ENCODE results near the gene ALOX15.

DNA sequence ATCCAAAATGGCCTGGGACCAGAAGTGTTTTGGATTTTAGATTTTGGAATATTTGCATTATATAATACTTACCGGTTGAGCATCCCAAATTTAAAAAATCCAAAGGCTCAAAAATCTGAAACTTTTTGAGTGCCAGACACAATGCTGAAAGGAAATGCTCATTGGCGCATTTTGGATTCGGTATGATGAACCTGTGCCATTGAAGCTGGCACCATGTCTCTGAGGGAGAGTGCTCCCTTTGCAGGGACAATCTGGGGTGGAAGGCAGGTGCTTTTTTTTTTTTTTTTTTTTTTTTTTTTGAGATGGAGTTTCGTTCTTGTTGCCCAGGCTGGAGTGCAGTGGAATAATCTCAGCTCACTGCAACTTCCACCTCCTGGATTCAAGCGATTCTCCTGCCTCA lies 39.4 kb downstream of the ALOX15 start:
- no peak for TF ChIP-seq POLR2AphosphoS5 (IDR thresholded peaks at IDR 0.05)
- no peak for TF ChIP-seq POLR2A (IDR thresholded peaks at IDR 0.05)

Data from stomach (tissue), 4 donors.